ENCODE data around the gene TTLL1. TPM values are rescaled to one million over a fixed set of nuclear protein-coding genes. Genes with fewer than 3 reads are reported as not detected.

Gene TTLL1
- 1 to 10 TPM; 5.7 to 6.6 TPM for total RNA-seq

DNA sequence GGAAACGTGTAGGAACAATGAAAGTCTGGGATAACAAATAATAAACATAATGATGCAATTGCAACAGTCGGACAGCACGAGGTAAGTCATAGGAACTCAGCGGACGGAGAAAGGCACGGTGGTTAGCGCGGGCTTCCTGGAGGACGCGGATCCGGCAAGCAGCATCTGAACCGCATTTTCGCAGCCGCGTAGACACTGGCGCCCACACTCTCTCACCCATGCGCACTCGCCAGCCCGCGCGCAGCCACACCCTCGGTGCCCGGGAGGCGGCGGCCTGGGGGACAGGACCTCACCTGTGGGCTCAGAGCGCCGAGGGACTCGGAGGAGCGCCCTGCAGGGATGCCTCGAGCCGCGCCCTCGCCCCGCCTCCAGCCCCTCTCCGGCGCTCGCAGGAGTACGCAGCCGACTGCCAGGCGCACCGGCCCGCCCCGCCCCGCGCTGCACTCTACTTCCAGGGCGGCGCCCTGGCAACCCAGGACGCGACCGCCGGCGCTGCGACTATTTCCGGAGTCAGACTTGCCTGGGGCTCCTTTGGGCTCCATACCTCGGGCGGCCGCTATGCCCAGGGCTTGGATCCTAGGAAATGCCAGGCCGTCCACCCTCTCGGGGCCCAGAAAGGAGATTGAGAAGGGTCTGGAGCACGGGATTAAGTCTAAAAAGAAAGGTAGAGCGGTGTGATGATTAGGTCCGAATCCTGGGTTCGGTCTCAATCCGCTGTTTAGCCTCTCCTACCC is at the start of gene TTLL1:
TTLL1 (minus strand) TSS at position 408 of the 734 bp plus-strand sequence. CDS start 13,805 bp downstream, outside the sequence.
- H3K36me3 Mint-ChIP-seq (ENCODE audit: low read depth), result no peaks in the 10 kb centered on the region
- no peaks in the 10 kb centered on the region for H3K9me3 Mint-ChIP-seq (ENCODE audit: low read depth)
- H3K4me3 Mint-ChIP-seq, result peak within 1 kb of the TSS; percentile 84
- H3K4me1 Mint-ChIP-seq, result peaks cover 21% of the 10 kb centered on the region
- intact Hi-C loops (cut with DNase I, micrococcal nuclease), result loop anchor here in 1 of 2 experiments (1.0 kb wide), 9 partner anchors 54 to 570 kb away; partner anchors contain the start of genes ARFGAP3, CYB5R3, MCAT and PACSIN2
- ChIA-PET CTCF (no interaction called here), POLR2A (no interaction called here)
- DNase-seq (peak; percentile 96), ATAC-seq (peak; percentile 95)
- no peaks in the 10 kb centered on the region for H3K27me3 Mint-ChIP-seq
- H3K27ac Mint-ChIP-seq, result peak within 1 kb of the TSS; percentile 94

DNA sequence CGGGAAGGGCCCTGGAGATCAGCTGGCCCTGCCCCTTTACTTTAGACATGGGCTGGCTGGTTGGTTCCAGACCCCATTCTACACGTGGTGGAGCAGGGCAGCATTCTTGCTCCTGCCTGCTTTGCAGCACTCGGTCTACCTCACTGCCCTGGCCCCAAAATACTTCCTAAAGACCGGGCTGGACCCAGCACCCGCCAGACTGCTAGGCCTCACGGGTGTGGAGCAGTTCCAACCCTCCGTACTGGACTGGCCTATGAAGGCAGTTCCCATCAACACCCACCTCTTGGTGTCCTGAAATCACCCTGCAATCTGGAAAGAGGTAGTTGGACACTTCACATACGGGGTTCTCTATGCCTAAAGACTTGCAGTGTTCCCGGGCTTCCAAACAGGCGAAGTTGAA is 47.6 kb upstream of the TTLL1 start:
- DNase-seq (no peak), ATAC-seq (no peak)
- peaks cover 52% of the 10 kb centered on the region for H3K36me3 Mint-ChIP-seq (ENCODE audit: low read depth)
- intact Hi-C loops (cut with DNase I, micrococcal nuclease), result no loop called here
- no peak overlapping the region for H3K4me3 Mint-ChIP-seq
- no peaks in the 10 kb centered on the region for H3K27me3 Mint-ChIP-seq
- H3K27ac Mint-ChIP-seq, result no peak overlapping the region
- CTCF ChIA-PET, result interaction anchor here (0.8 kb wide), 1 partner anchor 356 kb away, joined by 3 read pairs; no protein-coding TSS in a partner anchor
- POLR2A ChIA-PET, result interaction anchor here (0.9 kb wide), 1 partner anchor 51 kb away, joined by 3 read pairs; no protein-coding TSS in a partner anchor
- H3K4me1 Mint-ChIP-seq, result peaks cover 6% of the 10 kb centered on the region
- no peaks in the 10 kb centered on the region for H3K9me3 Mint-ChIP-seq (ENCODE audit: low read depth)

DNA sequence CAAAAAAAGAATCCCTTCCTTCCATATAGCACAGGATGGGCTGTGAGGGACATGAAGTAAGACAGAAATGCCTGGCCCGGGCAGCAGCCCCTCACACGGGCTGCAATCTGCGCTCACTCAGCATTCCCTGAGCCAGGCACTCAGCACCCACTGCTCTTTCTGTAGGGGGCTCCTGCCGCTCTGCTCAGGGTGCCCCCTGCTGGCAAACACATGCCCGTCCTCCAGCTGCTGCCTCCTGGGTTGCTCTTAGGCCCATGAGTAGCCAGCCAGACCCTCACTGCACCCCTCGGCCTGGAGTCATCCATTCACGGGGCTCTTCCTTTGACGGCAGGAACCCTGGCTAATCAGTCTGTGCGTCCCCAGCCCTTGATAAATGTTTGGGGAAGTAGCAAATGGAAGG is 47.1 kb upstream of the TTLL1 start:
- Mint-ChIP-seq H3K27me3 (no peaks in the 10 kb centered on the region), H3K9me3 (ENCODE audit: low read depth) (no peaks in the 10 kb centered on the region), H3K4me1 (peaks cover 4% of the 10 kb centered on the region), H3K27ac (no peak overlapping the region), H3K36me3 (ENCODE audit: low read depth) (peaks cover 51% of the 10 kb centered on the region), H3K4me3 (no peak overlapping the region)
- intact Hi-C loops (cut with DNase I, micrococcal nuclease), result no loop called here
- ATAC-seq, result no peak
- DNase-seq, result peak; percentile 41
- CTCF ChIA-PET, result interaction anchor here (0.8 kb wide), 1 partner anchor 355 kb away, joined by 3 read pairs; no protein-coding TSS in a partner anchor
- POLR2A ChIA-PET, result no interaction called here

DNA sequence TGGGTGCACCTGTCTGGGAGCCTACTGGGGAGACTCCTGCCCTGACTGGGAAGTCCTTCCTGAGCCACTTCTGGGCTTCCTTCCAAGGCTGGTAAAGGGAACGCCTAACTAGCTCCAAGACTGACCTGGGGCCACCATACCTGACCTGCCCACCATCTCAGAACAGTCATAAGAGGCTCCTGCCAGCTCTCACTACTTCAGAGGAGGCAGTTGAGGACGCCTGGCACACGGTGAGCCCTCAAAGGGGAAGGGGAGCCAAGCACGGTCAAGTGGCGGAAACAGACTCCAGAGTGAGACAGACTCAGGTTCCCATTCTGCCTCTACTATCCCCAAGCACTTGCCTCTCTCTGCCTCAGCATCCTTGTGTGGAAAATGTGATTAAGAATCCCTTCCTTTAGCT is 46.4 kb upstream of the TTLL1 start:
- CTCF ChIA-PET, result interaction anchor here (0.5 to 0.6 kb wide), 2 partner anchors 10 to 253 kb away, joined by 3 read pairs; no protein-coding TSS in a partner anchor
- Mint-ChIP-seq H3K27ac (no peak overlapping the region), H3K4me3 (no peak overlapping the region), H3K9me3 (ENCODE audit: low read depth) (no peaks in the 10 kb centered on the region), H3K36me3 (ENCODE audit: low read depth) (peaks cover 45% of the 10 kb centered on the region), H3K27me3 (no peaks in the 10 kb centered on the region), H3K4me1 (no peaks in the 10 kb centered on the region)
- POLR2A ChIA-PET, result no interaction called here
- no peak for DNase-seq
- no peak for ATAC-seq
- intact Hi-C loops (cut with DNase I, micrococcal nuclease), result no loop called here

DNA sequence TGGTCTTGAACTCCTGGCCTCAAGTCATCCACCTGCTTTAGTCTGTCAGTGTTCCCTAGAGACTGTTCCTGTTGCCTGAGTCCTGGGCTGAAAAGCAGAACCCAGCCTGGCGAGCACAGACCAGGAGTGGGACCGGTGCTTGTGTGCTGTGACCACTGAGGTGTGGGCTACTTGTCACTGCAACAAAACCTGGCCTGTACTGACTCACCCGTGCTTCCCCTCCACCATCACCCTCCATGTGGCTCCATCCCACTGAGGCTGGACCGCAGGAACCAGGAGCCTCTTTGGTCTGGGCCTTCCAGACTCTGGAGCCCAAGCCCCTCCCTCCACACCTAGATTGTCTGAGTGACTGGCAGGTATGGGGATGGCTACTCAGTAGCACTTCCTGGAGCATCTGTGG is 45.4 kb upstream of the TTLL1 start:
- intact Hi-C loops (cut with DNase I, micrococcal nuclease), result no loop called here
- no peak overlapping the region for H3K4me3 Mint-ChIP-seq
- no peak overlapping the region for H3K27ac Mint-ChIP-seq
- no peaks in the 10 kb centered on the region for H3K4me1 Mint-ChIP-seq
- no peak for ATAC-seq
- CTCF ChIA-PET, result no interaction called here
- H3K27me3 Mint-ChIP-seq, result no peaks in the 10 kb centered on the region
- H3K36me3 Mint-ChIP-seq (ENCODE audit: low read depth), result peaks cover 38% of the 10 kb centered on the region
- no peaks in the 10 kb centered on the region for H3K9me3 Mint-ChIP-seq (ENCODE audit: low read depth)
- DNase-seq, result no peak
- POLR2A ChIA-PET, result interaction anchor here (0.6 kb wide), 1 partner anchor 16 kb away, joined by 5 read pairs; no protein-coding TSS in a partner anchor

DNA sequence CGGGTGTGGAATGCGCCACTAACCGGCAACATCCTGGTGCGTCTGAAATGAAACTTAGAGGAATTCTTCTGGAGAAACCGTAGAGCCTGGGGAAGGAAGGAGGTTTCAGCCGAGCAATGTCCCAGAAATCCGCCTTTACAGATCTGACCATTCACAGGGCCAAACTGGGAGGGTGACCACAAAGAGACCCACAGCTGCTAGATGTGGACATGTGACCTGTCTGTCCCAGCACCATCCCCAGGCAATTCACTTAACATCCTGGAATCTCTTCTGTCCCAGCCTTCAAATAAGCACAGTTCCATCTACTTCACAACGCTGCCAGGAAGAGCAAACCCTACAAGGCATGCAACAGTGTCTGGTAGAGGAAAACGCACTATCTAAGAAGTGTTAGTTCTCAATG is 44.2 kb upstream of the TTLL1 start:
- Mint-ChIP-seq H3K9me3 (ENCODE audit: low read depth) (no peaks in the 10 kb centered on the region), H3K4me1 (peaks cover 2% of the 10 kb centered on the region), H3K4me3 (no peak overlapping the region), H3K36me3 (ENCODE audit: low read depth) (peaks cover 33% of the 10 kb centered on the region), H3K27me3 (no peaks in the 10 kb centered on the region), H3K27ac (no peak overlapping the region)
- intact Hi-C loops (cut with DNase I, micrococcal nuclease), result no loop called here
- POLR2A ChIA-PET, result no interaction called here
- ATAC-seq (no peak), DNase-seq (no peak)
- CTCF ChIA-PET, result no interaction called here

DNA sequence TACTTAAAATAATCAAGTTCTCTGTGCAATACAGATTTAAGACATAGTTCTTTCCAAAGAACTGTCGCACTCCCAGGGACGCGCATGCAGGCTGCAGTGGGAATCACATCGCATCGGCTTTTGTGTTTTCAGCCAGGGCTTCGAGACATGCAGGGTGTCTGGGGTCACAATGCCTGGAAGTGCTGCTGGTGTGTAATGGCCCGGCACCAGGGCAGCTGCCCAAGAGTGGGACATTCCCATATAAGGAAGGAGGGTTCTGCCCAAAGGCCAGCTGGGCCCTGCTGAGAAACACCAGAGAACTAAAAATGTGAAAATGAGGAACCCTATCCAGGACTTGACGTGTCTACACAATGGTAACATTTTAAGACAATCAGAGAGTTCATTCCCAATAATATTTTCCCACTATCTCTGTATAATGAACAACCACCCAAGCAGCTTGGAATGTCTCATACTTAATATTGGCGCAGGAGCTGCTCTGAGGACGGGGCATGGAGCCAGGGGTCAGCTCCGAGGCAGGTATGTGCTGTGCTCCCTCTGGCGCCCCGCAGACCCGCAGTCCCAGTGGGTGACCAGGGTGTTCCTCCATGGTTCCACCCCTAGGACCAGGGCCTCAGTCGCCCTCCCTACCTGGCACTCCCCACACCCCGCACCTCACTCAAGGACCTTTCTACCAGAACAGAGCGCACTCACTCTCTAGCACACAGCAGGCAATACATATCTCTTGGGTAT is 42.7 kb upstream of the TTLL1 start:
- intact Hi-C loops (cut with DNase I, micrococcal nuclease), result no loop called here
- Mint-ChIP-seq H3K27ac (no peak overlapping the region), H3K36me3 (ENCODE audit: low read depth) (peaks cover 31% of the 10 kb centered on the region), H3K4me1 (peaks cover 2% of the 10 kb centered on the region), H3K9me3 (ENCODE audit: low read depth) (no peaks in the 10 kb centered on the region), H3K27me3 (no peaks in the 10 kb centered on the region), H3K4me3 (no peak overlapping the region)
- ChIA-PET CTCF (no interaction called here), POLR2A (interaction anchor here (0.6 kb wide), 1 partner anchor 119 kb away, joined by 3 read pairs; no protein-coding TSS in a partner anchor)
- ATAC-seq (no peak), DNase-seq (no peak)

DNA sequence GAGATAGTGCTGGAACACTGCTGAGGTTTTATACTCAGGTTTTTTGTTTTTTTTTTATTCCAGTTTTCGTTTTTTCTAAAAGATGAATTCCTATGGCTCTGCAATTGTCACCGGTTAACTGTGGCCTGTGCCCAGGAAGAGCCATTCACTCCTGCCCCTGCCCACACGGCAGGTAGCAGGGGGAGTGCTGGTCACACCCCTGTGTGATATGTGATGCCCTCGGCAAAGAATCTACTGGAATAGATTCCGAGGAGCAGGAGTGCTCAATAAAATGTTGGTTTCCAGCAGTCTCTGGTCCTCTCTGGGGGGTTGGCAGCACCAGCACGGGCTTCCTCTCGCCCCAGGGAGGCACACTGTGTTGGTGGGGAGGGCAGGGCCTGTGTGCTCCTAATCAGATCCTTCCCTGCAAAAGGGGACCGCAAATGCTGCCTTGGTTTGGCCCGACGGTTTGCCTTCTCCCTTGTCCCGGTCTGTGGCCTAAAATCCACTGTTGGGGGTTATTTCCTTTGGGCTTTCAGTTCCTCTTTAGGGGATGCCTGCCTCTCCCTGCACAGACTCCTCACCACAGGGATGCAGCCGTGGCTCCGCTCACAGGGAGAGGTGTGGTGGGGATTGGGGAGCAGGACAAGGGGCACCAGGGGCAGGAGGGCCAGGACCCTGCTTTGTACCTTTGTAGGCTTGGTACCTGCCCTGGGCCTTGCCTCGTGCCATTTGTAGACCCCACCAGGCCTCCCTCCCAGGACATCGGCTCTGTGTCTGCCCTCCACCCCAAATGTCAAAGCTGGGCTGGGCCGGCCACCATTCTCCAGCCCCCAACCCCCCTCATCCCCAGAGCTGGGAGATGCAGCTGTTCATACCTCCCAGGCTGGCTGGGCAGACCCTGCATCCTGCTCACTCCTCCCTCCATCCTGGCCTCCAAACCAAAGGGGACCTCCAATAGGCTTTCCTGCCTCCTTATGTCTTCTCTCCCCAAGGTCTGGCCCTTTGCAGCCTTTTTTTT is 40.5 kb upstream of the TTLL1 start:
- ChIA-PET POLR2A (no interaction called here), CTCF (no interaction called here)
- Mint-ChIP-seq H3K9me3 (ENCODE audit: low read depth) (no peaks in the 10 kb centered on the region), H3K27ac (no peak overlapping the region), H3K4me1 (peaks cover 2% of the 10 kb centered on the region), H3K27me3 (no peaks in the 10 kb centered on the region), H3K4me3 (no peak overlapping the region), H3K36me3 (ENCODE audit: low read depth) (peaks cover 17% of the 10 kb centered on the region)
- intact Hi-C loops (cut with DNase I, micrococcal nuclease), result no loop called here
- no peak for ATAC-seq
- DNase-seq, result no peak

DNA sequence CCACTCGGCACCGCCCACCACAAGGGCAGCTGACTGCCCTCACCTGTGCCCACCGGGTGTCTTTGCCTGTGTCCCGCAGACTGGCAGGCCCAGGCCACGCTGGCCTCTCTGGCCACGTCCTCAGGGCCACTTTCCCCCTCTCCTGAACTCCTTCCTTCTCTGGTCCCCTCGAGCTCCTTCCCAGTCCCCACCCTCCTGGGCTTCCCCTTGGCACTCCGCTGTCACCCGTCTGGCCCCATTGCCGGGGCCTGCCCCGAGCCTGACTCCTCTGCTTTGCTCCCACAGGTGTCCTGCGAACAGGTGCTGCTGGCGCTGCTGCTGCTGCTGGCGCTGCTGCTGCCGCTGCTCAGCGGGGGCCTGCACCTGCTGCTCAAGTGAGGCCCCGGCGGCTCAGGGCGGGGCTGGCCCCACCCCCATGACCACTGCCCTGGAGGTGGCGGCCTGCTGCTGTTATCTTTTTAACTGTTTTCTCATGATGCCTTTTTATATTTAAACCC is 39.8 kb upstream of the TTLL1 start:
- no peak overlapping the region for H3K4me3 Mint-ChIP-seq
- DNase-seq (no peak), ATAC-seq (no peak)
- intact Hi-C loops (cut with DNase I, micrococcal nuclease), result no loop called here
- no peaks in the 10 kb centered on the region for H3K9me3 Mint-ChIP-seq (ENCODE audit: low read depth)
- H3K4me1 Mint-ChIP-seq, result peaks cover 2% of the 10 kb centered on the region
- ChIA-PET POLR2A (no interaction called here), CTCF (no interaction called here)
- no peak overlapping the region for H3K27ac Mint-ChIP-seq
- peaks cover 10% of the 10 kb centered on the region for H3K36me3 Mint-ChIP-seq (ENCODE audit: low read depth)
- H3K27me3 Mint-ChIP-seq, result no peaks in the 10 kb centered on the region

DNA sequence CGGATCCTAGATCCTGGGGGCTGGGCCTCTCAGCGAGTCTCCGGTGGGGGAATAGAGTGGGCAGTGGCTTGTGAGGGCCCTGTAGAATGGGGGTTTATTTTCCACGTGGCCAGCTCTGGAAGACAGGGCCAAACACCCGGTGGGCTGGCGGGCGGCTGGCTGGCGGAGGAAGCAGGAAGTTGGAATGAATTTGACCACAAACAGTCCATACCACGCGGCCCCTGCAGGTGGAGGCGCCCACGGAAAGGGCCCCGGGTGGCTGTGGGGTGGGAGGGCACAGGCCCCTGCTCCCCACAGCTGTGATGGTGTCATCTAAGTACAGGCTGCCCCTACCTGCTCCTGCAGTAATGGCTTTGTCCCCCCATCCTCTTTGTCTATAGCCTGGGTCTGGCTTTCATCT is 38.9 kb upstream of the TTLL1 start:
- POLR2A ChIA-PET, result no interaction called here
- DNase-seq (no peak), ATAC-seq (no peak)
- intact Hi-C loops (cut with DNase I, micrococcal nuclease), result no loop called here
- H3K27ac Mint-ChIP-seq, result no peak overlapping the region
- no peak overlapping the region for H3K4me3 Mint-ChIP-seq
- H3K9me3 Mint-ChIP-seq (ENCODE audit: low read depth), result no peaks in the 10 kb centered on the region
- CTCF ChIA-PET, result no interaction called here
- H3K36me3 Mint-ChIP-seq (ENCODE audit: low read depth), result peaks cover 7% of the 10 kb centered on the region
- no peaks in the 10 kb centered on the region for H3K27me3 Mint-ChIP-seq
- peaks cover 2% of the 10 kb centered on the region for H3K4me1 Mint-ChIP-seq

Data from activated CD4-positive, alpha-beta T cell treated with anti-CD3 and anti-CD28 coated beads for 36 hours (primary cell).